ENCODE results near the gene PFN3.
A peak's percentile ranks its signal among the peaks of the same experiment; 100 is the strongest.

Gene PFN3

DNA sequence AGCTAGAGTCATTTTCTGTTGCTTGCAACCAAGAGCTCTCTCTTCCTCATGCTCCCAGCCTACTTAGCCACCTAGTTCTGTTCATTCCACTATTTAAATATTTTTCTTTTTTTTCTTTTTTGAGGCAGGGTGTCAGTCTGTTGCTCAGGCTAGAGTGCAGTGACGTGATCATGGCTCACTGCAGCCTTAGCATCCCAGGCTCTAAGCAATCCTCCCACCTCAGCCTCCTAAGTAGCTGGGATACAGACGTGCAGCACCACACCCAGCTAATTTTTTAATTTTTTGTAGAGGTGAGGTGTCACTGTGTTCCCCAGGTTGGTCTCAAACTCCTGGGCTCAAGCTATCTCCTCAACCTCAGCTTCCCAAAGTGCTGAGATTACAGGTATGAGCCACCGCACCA is 14.0 kb upstream of the PFN3 start:
- TF ChIP-seq, protein P1, sequence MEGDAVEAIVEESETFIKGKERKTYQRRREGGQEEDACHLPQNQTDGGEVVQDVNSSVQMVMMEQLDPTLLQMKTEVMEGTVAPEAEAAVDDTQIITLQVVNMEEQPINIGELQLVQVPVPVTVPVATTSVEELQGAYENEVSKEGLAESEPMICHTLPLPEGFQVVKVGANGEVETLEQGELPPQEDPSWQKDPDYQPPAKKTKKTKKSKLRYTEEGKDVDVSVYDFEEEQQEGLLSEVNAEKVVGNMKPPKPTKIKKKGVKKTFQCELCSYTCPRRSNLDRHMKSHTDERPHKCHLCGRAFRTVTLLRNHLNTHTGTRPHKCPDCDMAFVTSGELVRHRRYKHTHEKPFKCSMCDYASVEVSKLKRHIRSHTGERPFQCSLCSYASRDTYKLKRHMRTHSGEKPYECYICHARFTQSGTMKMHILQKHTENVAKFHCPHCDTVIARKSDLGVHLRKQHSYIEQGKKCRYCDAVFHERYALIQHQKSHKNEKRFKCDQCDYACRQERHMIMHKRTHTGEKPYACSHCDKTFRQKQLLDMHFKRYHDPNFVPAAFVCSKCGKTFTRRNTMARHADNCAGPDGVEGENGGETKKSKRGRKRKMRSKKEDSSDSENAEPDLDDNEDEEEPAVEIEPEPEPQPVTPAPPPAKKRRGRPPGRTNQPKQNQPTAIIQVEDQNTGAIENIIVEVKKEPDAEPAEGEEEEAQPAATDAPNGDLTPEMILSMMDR (conservative IDR thresholded peaks at IDR 0.05; ENCODE audit: low read depth): no peak
- H3K27ac ChIP-seq: no peak overlapping the region
- CTCF ChIA-PET: interaction anchor here (1.1 to 4.4 kb wide), 2 partner anchors 11 to 40 kb away, joined by 3 to 27 read pairs; no protein-coding TSS in a partner anchor
- DNase-seq (ENCODE audit: low spot score): no peak
- POLR2A ChIA-PET (ENCODE audit: low non-redundant PET): interaction anchor here (0.9 kb wide), 1 partner anchor 10 kb away, joined by 3 read pairs; no protein-coding TSS in a partner anchor

DNA sequence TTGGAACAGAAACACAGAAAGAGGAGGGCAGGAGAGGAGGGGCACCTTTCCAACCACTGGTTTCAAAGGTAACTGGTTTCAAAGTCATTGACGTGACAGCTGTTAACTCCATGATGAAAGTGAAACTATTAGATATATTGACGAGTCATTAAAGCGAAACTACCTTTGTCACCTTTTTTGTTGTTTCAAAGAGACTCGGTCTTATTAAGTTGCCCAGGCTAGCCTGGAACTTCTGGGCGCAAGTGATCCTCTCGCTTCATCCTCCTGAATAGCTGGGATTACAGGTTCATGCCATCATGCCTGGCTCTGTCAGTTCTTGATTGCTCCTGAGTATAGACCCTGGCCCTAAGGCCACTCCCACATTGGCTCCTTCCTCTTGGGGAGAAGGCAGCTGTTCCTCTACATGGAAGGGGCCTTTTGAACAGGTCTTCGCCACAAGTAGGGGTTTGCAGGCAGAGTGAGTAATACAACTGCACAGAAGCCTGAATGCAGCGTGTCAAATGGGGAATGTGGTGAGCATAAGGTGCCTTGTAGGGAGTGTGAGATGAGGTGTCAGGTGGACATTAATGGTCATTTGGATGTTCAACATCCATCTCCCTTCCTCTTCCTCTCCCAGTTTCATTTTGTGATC is 12.3 kb upstream of the PFN3 start:
- ChIA-PET POLR2A (ENCODE audit: low non-redundant PET) (no interaction called here), CTCF (interaction anchor here (0.6 to 4.4 kb wide), 3 partner anchors 9 to 89 kb away, joined by 4 to 27 read pairs (median 7); no protein-coding TSS in a partner anchor)
- DNase-seq (ENCODE audit: low spot score): no peak
- TF ChIP-seq, protein P1 (conservative IDR thresholded peaks at IDR 0.05; ENCODE audit: low read depth): no peak
- no peak overlapping the region for H3K27ac ChIP-seq

DNA sequence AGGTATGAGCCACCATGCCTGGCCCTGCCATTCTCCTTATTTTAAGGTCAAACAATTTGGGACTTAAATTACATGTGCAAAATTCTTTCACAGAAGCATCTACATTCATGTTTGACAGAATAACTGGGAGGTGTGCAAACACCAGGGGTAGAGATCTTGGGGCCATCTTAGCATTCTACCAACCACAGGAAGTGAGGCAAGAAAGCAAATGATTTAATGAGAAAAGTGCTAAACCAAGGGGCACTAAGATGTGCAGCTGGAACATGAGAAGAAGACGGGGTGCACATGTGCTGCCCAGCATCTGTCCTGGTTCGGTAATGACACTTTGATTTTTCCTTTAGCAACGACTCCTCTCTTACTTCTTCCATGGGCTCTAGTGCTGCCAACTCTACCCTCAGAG is 10.1 kb upstream of the PFN3 start:
- TF ChIP-seq, protein P1 (conservative IDR thresholded peaks at IDR 0.05; ENCODE audit: low read depth): no peak
- DNase-seq (ENCODE audit: low spot score): no peak
- no peak overlapping the region for H3K27ac ChIP-seq
- ChIA-PET CTCF (interaction anchor here (0.6 to 0.7 kb wide), 2 partner anchors 13 to 76 kb away, joined by 3 to 5 read pairs; no protein-coding TSS in a partner anchor), POLR2A (ENCODE audit: low non-redundant PET) (no interaction called here)

DNA sequence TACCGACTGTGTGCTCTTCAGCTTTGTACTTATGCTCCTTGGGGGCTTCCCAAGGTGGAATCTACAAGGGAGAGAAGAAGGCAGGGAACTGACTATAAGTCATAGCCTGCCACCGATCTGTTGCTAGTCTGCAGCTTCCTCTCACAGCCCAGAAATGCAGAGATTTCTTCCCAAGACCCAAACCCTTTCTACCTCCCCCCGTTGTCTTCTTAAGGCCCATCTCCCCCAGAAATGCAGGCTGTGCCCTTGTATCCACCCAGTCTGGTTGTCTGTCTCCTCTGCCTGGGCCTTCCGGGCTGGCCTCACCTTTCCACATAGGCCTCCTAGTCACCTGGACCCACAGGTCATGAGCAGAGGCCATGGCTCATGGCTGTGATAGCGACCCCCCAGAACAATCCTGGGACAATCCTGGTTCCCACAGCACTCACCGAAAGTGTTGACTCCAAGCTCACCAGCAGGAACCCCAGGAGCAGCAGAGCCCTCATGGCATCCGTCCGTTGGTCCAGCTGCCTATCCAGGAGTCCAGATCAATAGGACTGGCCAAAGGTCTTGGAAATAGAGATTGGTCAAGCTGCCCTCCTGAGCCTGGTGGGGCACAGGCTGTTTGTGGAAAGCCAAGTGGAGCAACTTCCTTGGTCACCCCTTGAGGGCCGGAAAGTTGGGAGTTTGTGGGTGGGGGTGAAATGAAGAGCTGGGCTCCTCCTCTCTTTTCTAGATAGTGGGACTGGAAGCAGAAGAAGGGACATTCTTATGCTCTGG is 8.8 kb upstream of the PFN3 start, which contains the start of gene F12:
TSS of gene F12 (minus strand) at position 522 of the 759 bp plus-strand sequence. CDS start at position 485, 37 bp downstream.
- POLR2A ChIA-PET (ENCODE audit: low non-redundant PET): interaction anchor here (0.8 kb wide), 1 partner anchor 17 kb away, joined by 3 read pairs; the partner anchor contains the start of gene GRK6
- DNase-seq (ENCODE audit: low spot score): no peak
- TF ChIP-seq, protein P1 (conservative IDR thresholded peaks at IDR 0.05; ENCODE audit: low read depth): no peak
- H3K27ac ChIP-seq: no peak within 1 kb of the TSS
- CTCF ChIA-PET: interaction anchor here (0.6 to 1.1 kb wide), 6 partner anchors 8 to 712 kb away, joined by 3 to 5 read pairs (median 4); no protein-coding TSS in a partner anchor

DNA sequence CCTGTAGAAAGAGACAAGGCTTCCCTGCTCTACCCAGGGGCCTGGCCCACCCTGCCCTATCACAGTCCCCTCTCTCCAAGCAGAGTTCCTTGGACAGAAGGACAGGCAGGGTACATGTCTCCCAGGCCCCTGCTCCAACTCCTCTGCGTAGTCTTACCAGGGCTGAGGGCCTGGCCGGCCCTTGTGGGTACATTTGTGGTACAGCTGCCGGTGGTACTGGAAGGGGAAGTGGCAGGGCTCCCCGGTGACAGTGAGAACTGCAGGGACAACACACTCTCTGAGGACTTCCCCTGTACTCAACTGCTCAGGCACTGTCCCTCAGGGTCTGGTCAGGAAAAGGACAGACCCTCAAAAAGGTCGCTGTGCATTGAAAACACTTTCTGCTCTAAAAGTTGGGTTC is 5.3 kb upstream of the PFN3 start:
- CTCF ChIA-PET: interaction anchor here (6.5 kb wide), 2 partner anchors 14 to 51 kb away, joined by 162 to 210 read pairs; no protein-coding TSS in a partner anchor
- POLR2A ChIA-PET (ENCODE audit: low non-redundant PET): no interaction called here
- TF ChIP-seq, protein P1 (conservative IDR thresholded peaks at IDR 0.05; ENCODE audit: low read depth): no peak
- no peak for DNase-seq (ENCODE audit: low spot score)
- H3K27ac ChIP-seq: no peak overlapping the region

DNA sequence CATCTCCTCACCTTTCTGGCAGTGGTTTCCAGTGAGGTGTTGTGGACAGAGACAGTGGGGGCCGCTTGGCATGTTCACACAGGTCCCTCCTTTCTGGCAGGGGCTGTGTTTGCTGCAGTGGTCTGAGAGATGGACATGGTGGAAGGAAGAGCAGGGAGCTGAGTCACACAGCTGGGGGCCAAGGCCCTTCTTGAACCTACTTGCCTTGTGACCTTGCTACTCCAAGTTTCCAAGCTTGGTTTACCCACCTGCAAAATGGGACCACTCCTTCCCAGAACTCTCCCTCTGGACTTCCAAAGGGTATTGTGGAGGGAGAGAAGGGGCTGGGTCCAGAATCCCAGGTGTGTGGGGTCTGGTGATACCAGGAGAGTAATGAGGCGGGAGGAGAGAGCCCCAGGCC is 4.9 kb upstream of the PFN3 start:
- H3K27ac ChIP-seq: peak overlapping the region; percentile 78
- TF ChIP-seq, protein P1 (conservative IDR thresholded peaks at IDR 0.05; ENCODE audit: low read depth): no peak
- no peak for DNase-seq (ENCODE audit: low spot score)
- ChIA-PET CTCF (interaction anchor here (0.6 to 6.5 kb wide), 12 partner anchors 9 to 292 kb away, joined by 3 to 210 read pairs (median 31); partner anchors contain the start of genes GRK6, PDLIM7 and PRR7), POLR2A (ENCODE audit: low non-redundant PET) (interaction anchor here (1.1 to 3.0 kb wide), 2 partner anchors 29 to 50 kb away, joined by 3 to 20 read pairs; no protein-coding TSS in a partner anchor)
